HepG2 (cell line): Measurements from ENCODE around the gene ENTPD6. TPM values are rescaled to one million over a fixed set of nuclear protein-coding genes. Genes with fewer than 3 reads are reported as not detected.

Experiments used
- AFF4 ChIP-seq: sonication (generic); formaldehyde crosslinking; IDR thresholded peaks from 2 replicates; pipeline ENCODE4 v1.4.0; 2020; ENCODE audit warnings: missing genetic modification reagents
- ARID2 ChIP-seq: sonication (generic); formaldehyde crosslinking; IDR thresholded peaks from 2 replicates; pipeline ENCODE4 v1.8.1; 2022; ENCODE audit warnings: mild to moderate bottlenecking, missing genetic modification reagents, borderline replicate concordance
- CENPBD1 ChIP-seq: sonication (generic); formaldehyde crosslinking; IDR thresholded peaks from 2 replicates; pipeline ENCODE4 v1.8.0; 2022; ENCODE audit warnings: missing genetic modification reagents, low read depth, mild to moderate bottlenecking, borderline replicate concordance
- FOXA3 ChIP-seq: IDR thresholded peaks from 2 replicates; pipeline ENCODE4 v1.6.1; 2016; ENCODE audit warnings: missing genetic modification reagents, missing compliant biosample characterization
- HIC2 ChIP-seq: sonication (generic); formaldehyde crosslinking; IDR thresholded peaks from 2 replicates; pipeline ENCODE4 v1.9.0; 2022; ENCODE audit warnings: low read depth, missing genetic modification reagents
- KDM4B ChIP-seq: sonication (generic); formaldehyde crosslinking; IDR thresholded peaks from 2 replicates; pipeline ENCODE4 v1.4.0; 2020; ENCODE audit warnings: missing genetic modification reagents
- PAWR ChIP-seq: sonication (generic); formaldehyde crosslinking; IDR thresholded peaks from 2 replicates; pipeline ENCODE4 v1.4.0; 2020; ENCODE audit warnings: missing genetic modification reagents, mild to moderate bottlenecking, borderline replicate concordance
- POLR2AphosphoS2 ChIP-seq: IDR thresholded peaks from 2 replicates; pipeline ENCODE4 v1.6.1; 2011; ENCODE audit warnings: low read depth, low read length, improper control_type of control experiment
- RAD51 ChIP-seq: fragments of 450-650 bp; IDR thresholded peaks from 2 replicates; pipeline ENCODE4 v1.6.1; 2016; ENCODE audit warnings: borderline replicate concordance
- REPIN1 ChIP-seq: sonication (generic); formaldehyde crosslinking; IDR thresholded peaks from 2 replicates; pipeline ENCODE4 v1.8.0; 2022; ENCODE audit warnings: missing genetic modification reagents, low read depth, mild to moderate bottlenecking, borderline replicate concordance
- SCMH1 ChIP-seq: sonication (generic); formaldehyde crosslinking; IDR thresholded peaks from 2 replicates; pipeline ENCODE4 v1.9.0; 2021; ENCODE audit warnings: missing genetic modification reagents, mild to moderate bottlenecking, borderline replicate concordance
- SMARCC2 ChIP-seq: fragments of 450-650 bp; IDR thresholded peaks from 2 replicates; pipeline ENCODE4 v1.6.1; 2017; ENCODE audit warnings: antibody characterized with exemption, mild to moderate bottlenecking
- TFAP4 ChIP-seq: sonication (generic); IDR thresholded peaks from 2 replicates; pipeline ENCODE4 v1.6.1; 2016; ENCODE audit warnings: low read depth, borderline replicate concordance
- ZHX1 ChIP-seq: sonication (generic); formaldehyde crosslinking; IDR thresholded peaks from 2 replicates; pipeline ENCODE4 v1.8.1; 2022; ENCODE audit warnings: low read depth, mild to moderate bottlenecking, missing genetic modification reagents
- ZNF274 ChIP-seq: sonication (generic); formaldehyde crosslinking; IDR thresholded peaks from 2 replicates; pipeline ENCODE4 v1.5.1; 2020; ENCODE audit warnings: mild to moderate bottlenecking, missing genetic modification reagents
- ZNF567 ChIP-seq: sonication (generic); formaldehyde crosslinking; IDR thresholded peaks from 2 replicates; pipeline ENCODE4 v1.8.1; 2023; ENCODE audit warnings: mild to moderate bottlenecking, missing genetic modification reagents, borderline replicate concordance
- ZNF607 ChIP-seq: sonication (generic); formaldehyde crosslinking; IDR thresholded peaks from 2 replicates; pipeline ENCODE4 v1.5.1; 2020; ENCODE audit warnings: missing genetic modification reagents, mild to moderate bottlenecking, borderline replicate concordance
- ZNF652 ChIP-seq: IDR thresholded peaks from 2 replicates; pipeline ENCODE4 v1.6.1; 2016; ENCODE audit warnings: low read depth, borderline replicate concordance
- ZNF766 ChIP-seq: sonication (generic); formaldehyde crosslinking; IDR thresholded peaks from 2 replicates; pipeline ENCODE4 v1.5.0; 2020; ENCODE audit warnings: missing genetic modification reagents, borderline replicate concordance
- polyA plus RNA-seq, 8 experiments: library from polyadenylated mRNA; depleted of rRNA in 3 of 8; stranded (reverse) in 7 of 8; unstranded in 1 of 8; fragments of >200 nt; fragmentation: Illumina TruSeq in 4 of 8; extraction: Trizol in 4 of 8; gene quantifications; 2 replicates each; pipeline versions ENCODE4 v1.2.1 to v1.2.3, GENCODE V29; 2011 to 2016; ENCODE audit warnings: low read depth in 4 of 8, missing spikeins in 1 of 8, mixed read lengths in 1 of 8; ENCODE audit not compliant: insufficient read depth in 1 of 8
- total RNA-seq, 5 experiments: library from RNA; depleted of rRNA; stranded (reverse); fragments of >200 nt; fragmentation: Illumina TruSeq; extraction: Trizol; gene quantifications; 2 replicates each; pipeline ENCODE4 v1.2.3, GENCODE V29; 2016; ENCODE audit warnings: low read depth in 1 of 5

Gene ENTPD6
- total and polyA plus RNA-seq, 2 of the 13 experiments (the other 11 are each of a cell fraction or from before 2014, with no cell fraction given): 164 to 172 TPM

GRCh38 chr20:25195962-25196785 lies 662 bp downstream of the ENTPD6 start (continued):
- TF ChIP-seq AFF4 (CRISPR knock-in tag) (no peak; the same call in 1 of the 2 replicates), ZNF274 (0 out of 2 replicates have a peak, but pooled peaks have one; percentile 9), HIC2 (CRISPR knock-in tag) (no peak), PAWR (CRISPR knock-in tag) (no peak), REPIN1 (CRISPR knock-in tag) (peak; percentile 13; the same call in 1 of the 2 replicates), TFAP4 (no peak), POLR2AphosphoS2 (no peak), ZNF567 (no peak; the same call in 1 of the 2 replicates), FOXA3 (CRISPR knock-in tag) (no peak), ZNF766 (no peak), RAD51 (no peak), SCMH1 (CRISPR knock-in tag) (no peak), CENPBD1 (CRISPR knock-in tag) (no peak), KDM4B (CRISPR knock-in tag) (0 out of 2 replicates have a peak, but pooled peaks have one; percentile 53), ZNF607 (no peak), ARID2 (CRISPR knock-in tag) (no peak), ZHX1 (CRISPR knock-in tag) (no peak), SMARCC2 (no peak), ZNF652 (CRISPR knock-in tag) (no peak)
